Neural cell (in vitro differentiated cells): ENCODE measurements around the gene LIF. TPM values are rescaled to one million over a fixed set of nuclear protein-coding genes. Genes with fewer than 3 reads are reported as not detected.

ENCODE experiments used
- H2AFZ ChIP-seq: fragments of 200-600, 300-800 bp; sonication (generic), shearing (Covaris generic); 2 replicates; pipeline ENCODE4 v1.6.0; 2014; ENCODE audit warnings: low read depth, mild to moderate bottlenecking, antibody characterized with exemption, low read length, moderate library complexity
- H3F3A ChIP-seq: fragments of 200-600 bp; shearing (Covaris generic); 2 replicates; pipeline ENCODE4 v1.6.1; 2016; ENCODE audit warnings: mild to moderate bottlenecking, moderate library complexity, mixed read lengths, antibody characterized with exemption, low read length; ENCODE audit not compliant: insufficient read depth, poor library complexity, severe bottlenecking
- H3K27ac ChIP-seq: fragments of 200-600, 300-800 bp; sonication (generic), shearing (Covaris generic); 2 replicates; pipeline ENCODE4 v1.5.1; 2014; ENCODE audit warnings: mild to moderate bottlenecking, low read length, moderate library complexity
- H3K27me3 ChIP-seq: fragments of 300-800, 200-600 bp; sonication (generic), shearing (Covaris generic); 2 replicates; pipeline ENCODE4 v1.6.0; 2014; ENCODE audit warnings: mild to moderate bottlenecking, low read depth, low read length, moderate library complexity; ENCODE audit not compliant: insufficient read depth
- H3K36me3 ChIP-seq: fragments of 300-800, 200-600 bp; sonication (generic), shearing (Covaris generic); 2 replicates; pipeline ENCODE4 v1.5.1; 2014; ENCODE audit warnings: mild to moderate bottlenecking, antibody characterized with exemption, low read length, moderate library complexity; ENCODE audit not compliant: insufficient read depth
- H3K4me2 ChIP-seq: fragments of 300-800, 200-600 bp; sonication (generic), shearing (Covaris generic); 2 replicates; pipeline ENCODE4 v1.6.0; 2014; ENCODE audit warnings: mild to moderate bottlenecking, low read length
- H3K4me3 ChIP-seq: fragments of 300-800, 200-600 bp; sonication (generic), shearing (Covaris generic); 2 replicates; pipeline ENCODE4 v1.5.1; 2014; ENCODE audit warnings: mild to moderate bottlenecking, low read length, moderate library complexity
- H3K79me2 ChIP-seq: fragments of 200-600 bp; shearing (Covaris generic); replicated peaks from 2 replicates; pipeline ENCODE4 v1.6.0; 2014; ENCODE audit warnings: mild to moderate bottlenecking, low read length, moderate library complexity; ENCODE audit not compliant: insufficient read depth
- H3K9ac ChIP-seq: fragments of 300-800, 200-600 bp; sonication (generic), shearing (Covaris generic); 2 replicates; pipeline ENCODE4 v1.6.1; 2016; ENCODE audit warnings: mild to moderate bottlenecking, low read length, mixed read lengths
- H3K9me2 ChIP-seq: fragments of 200-600 bp; shearing (Covaris generic); 2 replicates; pipeline ENCODE4 v1.6.1; 2016; ENCODE audit warnings: mild to moderate bottlenecking, low read length, mixed read lengths; ENCODE audit not compliant: insufficient read depth
- H3K9me3 ChIP-seq: fragments of 200-600, 300-800 bp; sonication (generic), shearing (Covaris generic); 2 replicates; pipeline ENCODE4 v1.6.1; 2016; ENCODE audit warnings: mild to moderate bottlenecking, mixed run types, low read length, moderate library complexity, mixed read lengths
- H4K20me1 ChIP-seq: fragments of 200-600 bp; shearing (Covaris generic); 2 replicates; pipeline ENCODE4 v1.6.1; 2016; ENCODE audit warnings: mild to moderate bottlenecking, mixed run types; ENCODE audit not compliant: insufficient read depth
- CTCF ChIP-seq: fragments of 450-650 bp; IDR thresholded peaks from 2 replicates; pipeline ENCODE4 v1.5.1; 2014; ENCODE audit warnings: antibody characterized with exemption, mild to moderate bottlenecking, moderate library complexity; ENCODE audit not compliant: poor library complexity, severe bottlenecking
- EP300 ChIP-seq: fragments of 450-650 bp; conservative IDR thresholded peaks from 2 replicates; pipeline ENCODE4 v1.6.1; 2014; ENCODE audit warnings: antibody characterized with exemption, mild to moderate bottlenecking, moderate library complexity; ENCODE audit not compliant: poor library complexity, severe bottlenecking
- EZH2 ChIP-seq: fragments of 200-600, 300-800 bp; shearing (Covaris generic), sonication (generic); IDR thresholded peaks from 2 replicates; pipeline ENCODE4 v1.6.1; 2014; ENCODE audit warnings: antibody characterized with exemption, low read length, borderline replicate concordance, mild to moderate bottlenecking; ENCODE audit not compliant: insufficient read depth, poor library complexity, severe bottlenecking
- MXI1 ChIP-seq: fragments of 450-650 bp; conservative IDR thresholded peaks from 2 replicates; pipeline ENCODE4 v1.6.1; 2014; ENCODE audit warnings: antibody characterized with exemption, mild to moderate bottlenecking; ENCODE audit not compliant: poor library complexity, severe bottlenecking
- POLR2AphosphoS5 ChIP-seq: IDR thresholded peaks from 2 replicates; pipeline ENCODE4 v1.6.1; 2012
- RAD21 ChIP-seq: fragments of 450-650 bp; conservative IDR thresholded peaks from 2 replicates; pipeline ENCODE4 v1.6.1; 2014; ENCODE audit warnings: antibody characterized with exemption, mild to moderate bottlenecking, moderate library complexity
- SMC3 ChIP-seq: fragments of 450-650 bp; conservative IDR thresholded peaks from 2 replicates; pipeline ENCODE4 v1.6.1; 2014; ENCODE audit warnings: antibody characterized with exemption, mild to moderate bottlenecking, moderate library complexity; ENCODE audit not compliant: poor library complexity
- TAF1 ChIP-seq: IDR thresholded peaks from 2 replicates; pipeline ENCODE4 v1.6.1; 2012; ENCODE audit warnings: low read depth
- polyA plus RNA-seq: library from polyadenylated mRNA; depleted of rRNA; stranded (reverse); fragments of >200 nt; gene quantifications from 2 replicates; pipeline ENCODE4 v1.2.3, GENCODE V29; 2014
- TF ChIP-seq, protein P1 (sequence below): IDR thresholded peaks from 2 replicates; pipeline ENCODE4 v1.6.1; 2012; ENCODE audit warnings: borderline replicate concordance

The LIF gene
- polyA plus RNA-seq, 1 donor from 2014 or later: 0.05 TPM

- Histone ChIP-seq H3K9ac (no peak overlapping the region), H3K4me3 (no peak overlapping the region), H2AFZ (no peak overlapping the region)
Measured at GRCh38 chr22:30209642-30210041, 36.9 kb downstream of the LIF start.

GRCh38 chr22:30208631-30209603 is 37.6 kb downstream of the LIF start:
- Histone ChIP-seq H3K9me2 (no peaks in the 10 kb centered on the region), H2AFZ (no peak overlapping the region), H3K79me2 (no peaks in the 10 kb centered on the region), H3K9ac (no peak overlapping the region), H3K36me3 (no peaks in the 10 kb centered on the region), H3K27ac (no peak overlapping the region), H3K27me3 (no peaks in the 10 kb centered on the region), H3K4me3 (no peak overlapping the region), H3K9me3 (no peaks in the 10 kb centered on the region), H4K20me1 (no peaks in the 10 kb centered on the region), H3K4me2 (no peak overlapping the region), H3F3A (no peaks in the 10 kb centered on the region)
- no peak for TF ChIP-seq EZH2
- TF ChIP-seq POLR2AphosphoS5: no peak
- TF ChIP-seq EP300: no peak
- no peak for TF ChIP-seq RAD21
- no peak for TF ChIP-seq SMC3
- TF ChIP-seq, protein P1, sequence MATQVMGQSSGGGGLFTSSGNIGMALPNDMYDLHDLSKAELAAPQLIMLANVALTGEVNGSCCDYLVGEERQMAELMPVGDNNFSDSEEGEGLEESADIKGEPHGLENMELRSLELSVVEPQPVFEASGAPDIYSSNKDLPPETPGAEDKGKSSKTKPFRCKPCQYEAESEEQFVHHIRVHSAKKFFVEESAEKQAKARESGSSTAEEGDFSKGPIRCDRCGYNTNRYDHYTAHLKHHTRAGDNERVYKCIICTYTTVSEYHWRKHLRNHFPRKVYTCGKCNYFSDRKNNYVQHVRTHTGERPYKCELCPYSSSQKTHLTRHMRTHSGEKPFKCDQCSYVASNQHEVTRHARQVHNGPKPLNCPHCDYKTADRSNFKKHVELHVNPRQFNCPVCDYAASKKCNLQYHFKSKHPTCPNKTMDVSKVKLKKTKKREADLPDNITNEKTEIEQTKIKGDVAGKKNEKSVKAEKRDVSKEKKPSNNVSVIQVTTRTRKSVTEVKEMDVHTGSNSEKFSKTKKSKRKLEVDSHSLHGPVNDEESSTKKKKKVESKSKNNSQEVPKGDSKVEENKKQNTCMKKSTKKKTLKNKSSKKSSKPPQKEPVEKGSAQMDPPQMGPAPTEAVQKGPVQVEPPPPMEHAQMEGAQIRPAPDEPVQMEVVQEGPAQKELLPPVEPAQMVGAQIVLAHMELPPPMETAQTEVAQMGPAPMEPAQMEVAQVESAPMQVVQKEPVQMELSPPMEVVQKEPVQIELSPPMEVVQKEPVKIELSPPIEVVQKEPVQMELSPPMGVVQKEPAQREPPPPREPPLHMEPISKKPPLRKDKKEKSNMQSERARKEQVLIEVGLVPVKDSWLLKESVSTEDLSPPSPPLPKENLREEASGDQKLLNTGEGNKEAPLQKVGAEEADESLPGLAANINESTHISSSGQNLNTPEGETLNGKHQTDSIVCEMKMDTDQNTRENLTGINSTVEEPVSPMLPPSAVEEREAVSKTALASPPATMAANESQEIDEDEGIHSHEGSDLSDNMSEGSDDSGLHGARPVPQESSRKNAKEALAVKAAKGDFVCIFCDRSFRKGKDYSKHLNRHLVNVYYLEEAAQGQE: no peak

More at GRCh38 chr22:30209642-30210041, 36.9 kb downstream of the LIF start:
- Histone ChIP-seq H4K20me1 (no peaks in the 10 kb centered on the region), H3K27me3 (no peaks in the 10 kb centered on the region), H3F3A (no peaks in the 10 kb centered on the region), H3K4me2 (no peak overlapping the region), H3K27ac (no peak overlapping the region), H3K36me3 (no peaks in the 10 kb centered on the region), H3K79me2 (no peaks in the 10 kb centered on the region), H3K9me2 (no peaks in the 10 kb centered on the region), H3K9me3 (no peaks in the 10 kb centered on the region)
- TF ChIP-seq EP300 (no peak), SMC3 (no peak), POLR2AphosphoS5 (no peak), CTCF (no peak), EZH2 (no peak), RAD21 (no peak), TAF1 (no peak), MXI1 (no peak)
- TF ChIP-seq, protein P1: no peak
